Measurements from ENCODE around the gene SLC22A4. TPM values are rescaled to one million over a fixed set of nuclear protein-coding genes. Genes with fewer than 3 reads are reported as not detected.

SLC22A4 gene
- polyA plus RNA-seq, 5 donors = 3.0 to 3.8 (median 3.1) TPM

GRCh38 chr5:132261881-132262845, 32.0 kb upstream of the SLC22A4 start:
- DNase-seq = no peak

GRCh38 chr5:132262882-132263547, 31.2 kb upstream of the SLC22A4 start:
- DNase-seq = no peak

GRCh38 chr5:132263548-132264261, 30.5 kb upstream of the SLC22A4 start:
- DNase-seq = no peak

- DNase-seq = no peak
Measured at GRCh38 chr5:132264546-132265335, 29.5 kb upstream of the SLC22A4 start.

- peak; percentile 74 to 76 for DNase-seq
Measured at GRCh38 chr5:132265336-132266030, 28.7 kb upstream of the SLC22A4 start.

GRCh38 chr5:132266031-132266835, 28.0 kb upstream of the SLC22A4 start:
- no peak for DNase-seq

GRCh38 chr5:132266836-132267160, 27.4 kb upstream of the SLC22A4 start:
- no peak for DNase-seq

GRCh38 chr5:132267166-132267739, 26.9 kb upstream of the SLC22A4 start:
- DNase-seq = no peak

GRCh38 chr5:132267931-132268768, 26.0 kb upstream of the SLC22A4 start:
- no peak for DNase-seq

- DNase-seq = no peak
Measured at GRCh38 chr5:132268769-132269551, 25.2 kb upstream of the SLC22A4 start.

- no peak for DNase-seq
Measured at GRCh38 chr5:132269635-132270334, 24.4 kb upstream of the SLC22A4 start.

GRCh38 chr5:132270335-132270665, 23.9 kb upstream of the SLC22A4 start:
- no peak for DNase-seq

- no peak for DNase-seq
Measured at GRCh38 chr5:132270706-132271105, 23.5 kb upstream of the SLC22A4 start.

- no peak for DNase-seq
Measured at GRCh38 chr5:132271251-132272246, 22.6 kb upstream of the SLC22A4 start.

GRCh38 chr5:132272311-132273210, 21.6 kb upstream of the SLC22A4 start:
- no peak for DNase-seq
